GM12872 (cell line): ENCODE measurements around the gene GRID2IP.

Experiments
- CTCF ChIP-seq: IDR thresholded peaks from 3 replicates; pipeline ENCODE4 v1.5.1; 2011; ENCODE audit warnings: low read depth, mild to moderate bottlenecking, low read length, moderate library complexity; ENCODE audit not compliant: insufficient read depth

GRID2IP gene

DNA sequence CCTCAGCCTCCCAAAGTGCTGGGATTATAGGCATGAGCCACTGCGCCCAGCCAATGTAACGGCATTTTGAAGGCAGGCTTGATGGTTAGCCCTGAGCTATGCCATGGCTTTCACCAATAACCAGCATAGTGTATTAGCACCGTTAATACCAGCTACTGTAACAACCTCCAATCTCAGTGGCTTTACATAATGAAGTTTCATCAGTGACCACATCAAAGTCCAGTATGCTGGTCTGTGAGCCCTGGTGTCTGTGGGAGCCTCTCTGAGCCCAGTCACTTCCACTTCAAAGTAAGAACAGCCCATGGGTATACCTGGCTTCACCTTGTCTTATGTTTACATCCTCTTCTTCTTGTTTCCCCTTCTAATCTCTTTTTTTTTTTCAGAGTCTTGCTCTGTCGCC, 14.4 kb upstream of the GRID2IP start:
- no peak for TF ChIP-seq CTCF

DNA sequence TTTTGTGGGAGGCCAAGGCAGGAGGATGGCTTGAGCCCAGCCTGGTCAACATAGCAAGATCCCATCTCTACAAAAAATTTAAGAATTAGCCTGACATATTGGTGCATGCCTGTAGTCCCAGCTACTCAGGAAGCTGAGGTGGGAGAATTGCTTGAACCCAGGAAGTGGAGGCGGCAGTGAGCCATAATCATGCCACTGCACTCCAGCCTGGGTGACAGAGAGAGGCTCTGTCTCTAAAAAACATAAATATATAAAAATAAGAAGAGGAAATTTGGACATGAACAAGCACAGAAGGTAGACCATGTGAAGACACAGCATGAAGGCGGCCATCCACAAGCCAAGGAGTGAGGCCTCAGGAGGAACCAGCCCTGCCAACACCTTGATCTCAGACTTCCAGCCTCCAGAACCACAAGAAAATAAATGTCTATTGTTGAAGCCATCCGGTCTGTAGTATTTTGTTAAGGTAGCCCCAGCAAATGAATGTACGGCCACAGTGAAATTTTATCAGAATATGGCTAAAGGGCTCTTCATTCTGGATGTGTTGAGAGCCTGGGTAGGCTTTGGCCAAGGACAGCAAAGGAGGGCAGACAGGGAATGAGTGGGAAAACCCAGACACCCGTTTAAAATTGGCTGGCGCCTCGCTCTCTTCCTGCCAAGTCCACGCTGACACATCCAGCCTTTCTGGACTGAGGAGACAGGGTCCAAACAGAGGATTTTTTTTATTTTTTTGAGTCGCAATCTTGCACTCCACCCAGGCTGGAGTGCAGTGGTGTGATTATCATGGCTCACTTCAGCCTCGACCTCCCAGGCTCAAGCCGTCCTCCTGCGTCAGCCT, 12.9 kb upstream of the GRID2IP start:
- TF ChIP-seq CTCF = no peak

DNA sequence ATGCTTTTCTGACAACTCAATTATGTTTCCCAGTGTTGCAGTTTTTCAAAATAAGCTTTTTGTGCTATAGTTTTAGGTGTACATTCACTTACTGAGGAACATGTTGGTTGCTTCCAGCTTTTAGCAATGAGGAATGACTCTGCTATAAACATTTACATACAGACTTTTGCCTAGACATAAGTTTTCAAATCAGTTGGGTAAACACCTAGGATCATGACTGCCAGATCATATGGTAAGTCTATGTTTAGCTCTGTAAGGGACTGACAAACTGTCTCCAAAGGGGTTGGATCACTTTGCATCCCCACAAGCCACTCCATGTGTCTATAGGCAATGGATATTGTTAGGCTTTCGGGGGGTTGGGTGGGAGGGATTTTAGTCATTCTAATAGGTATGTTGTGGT, 10.8 kb upstream of the GRID2IP start:
- no peak for TF ChIP-seq CTCF

DNA sequence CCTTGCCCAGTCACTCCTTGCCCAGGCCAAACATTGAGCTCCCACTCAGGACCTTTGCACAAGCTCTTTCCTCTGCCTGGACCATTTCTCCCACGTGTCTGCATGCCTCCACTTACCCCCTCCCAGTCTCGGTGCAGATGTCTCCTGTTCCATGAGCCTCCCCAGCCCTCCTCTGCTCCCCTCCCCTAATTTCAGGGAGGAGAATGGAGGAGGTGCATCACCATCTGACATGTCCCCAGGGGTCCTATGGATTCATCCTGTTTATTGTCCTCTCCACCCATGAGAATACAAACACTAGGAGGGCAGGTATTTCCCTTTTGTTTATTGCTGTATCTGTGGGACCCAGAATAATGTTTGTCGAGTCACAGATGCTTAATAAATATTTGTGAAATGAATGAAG, 8.6 kb upstream of the GRID2IP start:
- TF ChIP-seq CTCF = no peak

DNA sequence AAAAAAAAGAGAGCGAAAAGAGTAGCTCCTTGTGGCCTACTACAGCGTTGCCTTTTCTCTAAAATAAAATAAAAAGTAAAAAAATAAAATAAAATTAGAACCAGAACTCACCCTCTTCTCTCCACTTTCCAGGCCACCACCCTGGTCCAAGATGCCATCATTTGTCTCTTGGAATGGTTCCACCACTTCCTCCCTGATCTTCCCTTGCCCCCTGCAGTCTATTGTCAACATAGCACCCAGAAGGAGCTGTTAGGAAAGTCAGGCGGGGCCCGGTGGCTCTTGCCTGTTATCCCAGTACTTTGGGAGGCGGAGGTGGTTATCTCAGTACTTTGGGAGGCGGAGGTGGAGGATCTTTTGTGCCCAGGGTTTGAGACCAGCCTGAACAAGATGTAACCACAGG, 7.6 kb upstream of the GRID2IP start:
- TF ChIP-seq CTCF = peak; percentile 44

DNA sequence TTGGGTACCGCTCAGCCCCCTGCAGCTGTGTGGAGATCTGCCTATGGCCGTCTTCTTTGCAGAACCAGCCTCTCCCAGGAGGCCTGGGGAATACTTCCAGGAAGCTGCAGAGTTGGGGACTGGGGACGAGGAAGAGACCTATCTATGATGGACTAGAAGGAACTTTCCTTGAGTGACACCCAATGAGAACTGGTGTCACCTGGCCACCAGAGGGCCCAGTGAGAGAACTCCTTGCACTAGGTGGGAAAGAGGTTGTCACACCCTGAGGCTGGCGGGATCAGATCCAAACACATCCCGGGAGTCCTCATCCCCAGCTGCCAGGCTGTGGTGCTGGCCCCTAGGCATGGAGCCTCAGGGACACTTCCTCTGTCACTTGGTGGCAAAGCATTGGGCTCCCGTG, 4.9 kb upstream of the GRID2IP start:
- TF ChIP-seq CTCF = peak; percentile 51

DNA sequence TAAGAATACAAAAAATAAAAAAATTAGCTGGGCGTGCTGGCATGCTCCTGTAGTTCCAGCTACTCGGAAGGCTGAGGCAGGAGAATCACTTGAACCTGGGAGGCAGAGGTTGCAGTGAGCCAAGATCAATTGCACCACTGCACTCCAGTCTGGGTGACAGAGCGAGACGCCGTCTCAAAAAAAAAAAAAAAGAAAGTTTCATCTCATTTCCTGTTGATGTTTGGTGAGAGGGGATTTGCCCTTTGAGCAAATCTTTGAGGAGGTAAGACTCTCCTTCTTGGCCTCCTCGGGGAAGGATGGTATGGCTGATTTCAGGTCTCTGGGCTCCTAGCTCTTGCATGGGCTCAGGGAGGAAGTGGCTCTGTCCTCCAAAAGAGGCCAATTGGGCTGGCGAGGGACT, 3.6 kb upstream of the GRID2IP start:
- no peak for TF ChIP-seq CTCF
